ENCODE data around the gene GPR18.
"Not testable (repeated sequence)": the region's sequence is repeated elsewhere in the genome, so short reads cannot be mapped to it uniquely, and the experiment has no call there.

The GPR18 gene

GRCh38 chr13:99250982-99251825, 7.0 kb downstream of the GPR18 start:
- no peaks in the 10 kb centered on the region for H3K4me1 ChIP-seq (ENCODE audit: control insufficient read depth in 1 of 2, insufficient read depth in 2 of 2, low read length in 2 of 2)
- no peaks in the 10 kb centered on the region for H3K27me3 ChIP-seq (ENCODE audit: low read depth, low read length)

GRCh38 chr13:99249606-99250005, 8.6 kb downstream of the GPR18 start:
- H3K4me3 ChIP-seq (ENCODE audit: low read depth in 1 of 2, low read length in 2 of 2); H3K27me3 ChIP-seq (ENCODE audit: low read depth, low read length); H3K9me3 ChIP-seq (ENCODE audit: control insufficient read depth in 1 of 2, low read length in 2 of 2); H3K27ac ChIP-seq (ENCODE audit: low read length); H3K4me1 ChIP-seq (ENCODE audit: control insufficient read depth in 1 of 2, insufficient read depth in 2 of 2, low read length in 2 of 2); H3K36me3 ChIP-seq (ENCODE audit: control insufficient read depth in 1 of 2, insufficient read depth in 2 of 2, low read length in 2 of 2): not testable (repeated sequence)

More at GRCh38 chr13:99250982-99251825, 7.0 kb downstream of the GPR18 start:
- H3K27ac ChIP-seq (ENCODE audit: low read length), result no peak overlapping the region
- H3K4me3 ChIP-seq (ENCODE audit: low read depth in 1 of 2, low read length in 2 of 2), result no peak overlapping the region
- H3K36me3 ChIP-seq (ENCODE audit: control insufficient read depth in 1 of 2, insufficient read depth in 2 of 2, low read length in 2 of 2), result peaks cover 7 to 9% of the 10 kb centered on the region in 2 donors
- H3K9me3 ChIP-seq (ENCODE audit: control insufficient read depth in 1 of 2, low read length in 2 of 2), result no peaks in the 10 kb centered on the region

GRCh38 chr13:99249178-99249577, 9.0 kb downstream of the GPR18 start:
- H3K9me3 ChIP-seq (ENCODE audit: control insufficient read depth in 1 of 2, low read length in 2 of 2); H3K36me3 ChIP-seq (ENCODE audit: control insufficient read depth in 1 of 2, insufficient read depth in 2 of 2, low read length in 2 of 2); H3K27ac ChIP-seq (ENCODE audit: low read length); H3K4me1 ChIP-seq (ENCODE audit: control insufficient read depth in 1 of 2, insufficient read depth in 2 of 2, low read length in 2 of 2); H3K27me3 ChIP-seq (ENCODE audit: low read depth, low read length); H3K4me3 ChIP-seq (ENCODE audit: low read depth in 1 of 2, low read length in 2 of 2): not testable (repeated sequence)

- Histone ChIP-seq H3K27me3 (ENCODE audit: low read depth, low read length) (no peaks in the 10 kb centered on the region), H3K4me3 (ENCODE audit: low read depth in 1 of 2, low read length in 2 of 2) (no peak overlapping the region), H3K9me3 (ENCODE audit: control insufficient read depth in 1 of 2, low read length in 2 of 2) (no peaks in the 10 kb centered on the region), H3K4me1 (ENCODE audit: control insufficient read depth in 1 of 2, insufficient read depth in 2 of 2, low read length in 2 of 2) (no peaks in the 10 kb centered on the region), H3K36me3 (ENCODE audit: control insufficient read depth in 1 of 2, insufficient read depth in 2 of 2, low read length in 2 of 2) (peaks cover 5 to 8% of the 10 kb centered on the region in 2 donors), H3K27ac (ENCODE audit: low read length) (no peak overlapping the region)
Observed at GRCh38 chr13:99246100-99246499, 12.1 kb downstream of the GPR18 start.

GRCh38 chr13:99237981-99238662, 20.1 kb downstream of the GPR18 start:
- H3K36me3 ChIP-seq (ENCODE audit: control insufficient read depth in 1 of 2, insufficient read depth in 2 of 2, low read length in 2 of 2), result peaks cover 6 to 22% of the 10 kb centered on the region in 2 donors
- H3K27ac ChIP-seq (ENCODE audit: low read length), result peak overlapping the region; percentile 37
- H3K9me3 ChIP-seq (ENCODE audit: control insufficient read depth in 1 of 2, low read length in 2 of 2), result no peaks in the 10 kb centered on the region
- no peaks in the 10 kb centered on the region for H3K27me3 ChIP-seq (ENCODE audit: low read depth, low read length)
- H3K4me3 ChIP-seq (ENCODE audit: low read depth in 1 of 2, low read length in 2 of 2), result no peak overlapping the region
- H3K4me1 ChIP-seq (ENCODE audit: control insufficient read depth in 1 of 2, insufficient read depth in 2 of 2, low read length in 2 of 2), result no peaks in the 10 kb centered on the region

- Histone ChIP-seq H3K4me1 (ENCODE audit: control insufficient read depth in 1 of 2, insufficient read depth in 2 of 2, low read length in 2 of 2) (peaks cover 0 to 13% of the 10 kb centered on the region in 2 donors), H3K9me3 (ENCODE audit: control insufficient read depth in 1 of 2, low read length in 2 of 2) (no peaks in the 10 kb centered on the region), H3K27ac (ENCODE audit: low read length) (no peak overlapping the region), H3K27me3 (ENCODE audit: low read depth, low read length) (no peaks in the 10 kb centered on the region), H3K4me3 (ENCODE audit: low read depth in 1 of 2, low read length in 2 of 2) (no peak overlapping the region), H3K36me3 (ENCODE audit: control insufficient read depth in 1 of 2, insufficient read depth in 2 of 2, low read length in 2 of 2) (no peaks in the 10 kb centered on the region)
Observed at GRCh38 chr13:99231721-99232120, 26.5 kb downstream of the GPR18 start.

GRCh38 chr13:99230991-99231390, 27.2 kb downstream of the GPR18 start:
- H3K4me3 ChIP-seq (ENCODE audit: low read depth in 1 of 2, low read length in 2 of 2), result no peak overlapping the region
- no peaks in the 10 kb centered on the region for H3K36me3 ChIP-seq (ENCODE audit: control insufficient read depth in 1 of 2, insufficient read depth in 2 of 2, low read length in 2 of 2)
- H3K9me3 ChIP-seq (ENCODE audit: control insufficient read depth in 1 of 2, low read length in 2 of 2), result no peaks in the 10 kb centered on the region
- H3K27me3 ChIP-seq (ENCODE audit: low read depth, low read length), result no peaks in the 10 kb centered on the region
- H3K4me1 ChIP-seq (ENCODE audit: control insufficient read depth in 1 of 2, insufficient read depth in 2 of 2, low read length in 2 of 2), result peaks cover under 1 to 20% of the 10 kb centered on the region in 2 donors
- H3K27ac ChIP-seq (ENCODE audit: low read length), result no peak overlapping the region

GRCh38 chr13:99230588-99230987, 27.6 kb downstream of the GPR18 start:
- not testable (repeated sequence) for H3K4me3 ChIP-seq (ENCODE audit: low read depth in 1 of 2, low read length in 2 of 2); H3K9me3 ChIP-seq (ENCODE audit: control insufficient read depth in 1 of 2, low read length in 2 of 2); H3K36me3 ChIP-seq (ENCODE audit: control insufficient read depth in 1 of 2, insufficient read depth in 2 of 2, low read length in 2 of 2); H3K27me3 ChIP-seq (ENCODE audit: low read depth, low read length); H3K27ac ChIP-seq (ENCODE audit: low read length)
- peaks cover 5 to 24% of the 10 kb centered on the region in 2 donors for H3K4me1 ChIP-seq (ENCODE audit: control insufficient read depth in 1 of 2, insufficient read depth in 2 of 2, low read length in 2 of 2)

- peaks cover 7 to 28% of the 10 kb centered on the region in 2 donors for H3K4me1 ChIP-seq (ENCODE audit: control insufficient read depth in 1 of 2, insufficient read depth in 2 of 2, low read length in 2 of 2)
- H3K4me3 ChIP-seq (ENCODE audit: low read depth in 1 of 2, low read length in 2 of 2), result no peak overlapping the region
- no peaks in the 10 kb centered on the region for H3K9me3 ChIP-seq (ENCODE audit: control insufficient read depth in 1 of 2, low read length in 2 of 2)
- no peaks in the 10 kb centered on the region for H3K36me3 ChIP-seq (ENCODE audit: control insufficient read depth in 1 of 2, insufficient read depth in 2 of 2, low read length in 2 of 2)
- H3K27ac ChIP-seq (ENCODE audit: low read length), result peak overlapping the region; percentile 1
- H3K27me3 ChIP-seq (ENCODE audit: low read depth, low read length), result no peaks in the 10 kb centered on the region
Observed at GRCh38 chr13:99228737-99229691, 29.2 kb downstream of the GPR18 start.

- Histone ChIP-seq H3K27me3 (ENCODE audit: low read depth, low read length) (no peaks in the 10 kb centered on the region), H3K36me3 (ENCODE audit: control insufficient read depth in 1 of 2, insufficient read depth in 2 of 2, low read length in 2 of 2) (no peaks in the 10 kb centered on the region), H3K9me3 (ENCODE audit: control insufficient read depth in 1 of 2, low read length in 2 of 2) (no peaks in the 10 kb centered on the region), H3K27ac (ENCODE audit: low read length) (peak overlapping the region; percentile 1), H3K4me3 (ENCODE audit: low read depth in 1 of 2, low read length in 2 of 2) (no peak overlapping the region), H3K4me1 (ENCODE audit: control insufficient read depth in 1 of 2, insufficient read depth in 2 of 2, low read length in 2 of 2) (peaks cover 7 to 28% of the 10 kb centered on the region in 2 donors)
Observed at GRCh38 chr13:99227909-99228688, 30.1 kb downstream of the GPR18 start.
